ENCODE measurements around the gene TGFB1I1.
"Not testable (repeated sequence)": the region's sequence is repeated elsewhere in the genome, so short reads cannot be mapped to it uniquely, and the experiment has no call there.

The TGFB1I1 gene

GRCh38 chr16:31523768-31524167 is 51.8 kb downstream of the TGFB1I1 start:
- not testable (repeated sequence) for DNase-seq

GRCh38 chr16:31525113-31525512 is 53.2 kb downstream of the TGFB1I1 start:
- DNase-seq: no peak

Data from activated gamma-delta T cell treated with Interleukin-2 at 50 U/mL for 16 hours (primary cell).